ENCODE data around the gene CXorf58.

Gene CXorf58

GRCh38 chrX:23904096-23904495, 3.7 kb upstream of the CXorf58 start:
- DNase-seq (ENCODE audit: insufficient read length) (no peak), FAIRE-seq (no peak)

GRCh38 chrX:23907111-23907497, 702 bp upstream of the CXorf58 start:
- TF ChIP-seq POLR2AphosphoS5 (IDR thresholded peaks at IDR 0.05; ENCODE audit: low read depth, low read length) (no peak), POLR2A (IDR thresholded peaks at IDR 0.05; ENCODE audit: low read depth, low read length) (no peak), TAF1 (IDR thresholded peaks at IDR 0.05; ENCODE audit: borderline replicate concordance, low read depth, low read length) (no peak)
- DNase-seq (ENCODE audit: insufficient read length) (no peak), FAIRE-seq (no peak)

More at GRCh38 chrX:23904096-23904495, 3.7 kb upstream of the CXorf58 start:
- no peak for TF ChIP-seq TAF1 (IDR thresholded peaks at IDR 0.05; ENCODE audit: borderline replicate concordance, low read depth, low read length)
- no peak for TF ChIP-seq POLR2A (IDR thresholded peaks at IDR 0.05; ENCODE audit: low read depth, low read length)
- TF ChIP-seq POLR2AphosphoS5 (IDR thresholded peaks at IDR 0.05; ENCODE audit: low read depth, low read length) = no peak

GRCh38 chrX:23908219-23909004, 606 bp downstream of the CXorf58 start:
- DNase-seq (ENCODE audit: insufficient read length) (no peak), FAIRE-seq (no peak)
- TF ChIP-seq TAF1 (IDR thresholded peaks at IDR 0.05; ENCODE audit: borderline replicate concordance, low read depth, low read length) (no peak), POLR2A (IDR thresholded peaks at IDR 0.05; ENCODE audit: low read depth, low read length) (no peak), POLR2AphosphoS5 (IDR thresholded peaks at IDR 0.05; ENCODE audit: low read depth, low read length) (no peak)

- TF ChIP-seq POLR2AphosphoS5 (IDR thresholded peaks at IDR 0.05; ENCODE audit: low read depth, low read length) (no peak), TAF1 (IDR thresholded peaks at IDR 0.05; ENCODE audit: borderline replicate concordance, low read depth, low read length) (no peak), POLR2A (IDR thresholded peaks at IDR 0.05; ENCODE audit: low read depth, low read length) (no peak)
- FAIRE-seq = no peak
- no peak for DNase-seq (ENCODE audit: insufficient read length)
These were observed 3.5 kb downstream of the CXorf58 start for GRCh38 chrX:23911126-23911835.

GRCh38 chrX:23919148-23919547, 11.3 kb downstream of the CXorf58 start:
- no peak for DNase-seq (ENCODE audit: insufficient read length)
- TF ChIP-seq POLR2A (IDR thresholded peaks at IDR 0.05; ENCODE audit: low read depth, low read length) (no peak), TAF1 (IDR thresholded peaks at IDR 0.05; ENCODE audit: borderline replicate concordance, low read depth, low read length) (no peak), POLR2AphosphoS5 (IDR thresholded peaks at IDR 0.05; ENCODE audit: low read depth, low read length) (no peak)
- FAIRE-seq = no peak

- FAIRE-seq = no peak
- TF ChIP-seq POLR2A (IDR thresholded peaks at IDR 0.05; ENCODE audit: low read depth, low read length) (no peak), TAF1 (IDR thresholded peaks at IDR 0.05; ENCODE audit: borderline replicate concordance, low read depth, low read length) (no peak), POLR2AphosphoS5 (IDR thresholded peaks at IDR 0.05; ENCODE audit: low read depth, low read length) (no peak)
- DNase-seq (ENCODE audit: insufficient read length) = no peak
These were observed 12.0 kb downstream of the CXorf58 start for GRCh38 chrX:23919706-23920320.

GRCh38 chrX:23926015-23926414, 18.2 kb downstream of the CXorf58 start:
- no peak for TF ChIP-seq POLR2AphosphoS5 (IDR thresholded peaks at IDR 0.05; ENCODE audit: low read depth, low read length)
- no peak for TF ChIP-seq POLR2A (IDR thresholded peaks at IDR 0.05; ENCODE audit: low read depth, low read length)
- no peak for TF ChIP-seq TAF1 (IDR thresholded peaks at IDR 0.05; ENCODE audit: borderline replicate concordance, low read depth, low read length)
- FAIRE-seq = no peak
- no peak for DNase-seq (ENCODE audit: insufficient read length)

- no peak for FAIRE-seq
These were observed 23.2 kb downstream of the CXorf58 start for GRCh38 chrX:23930894-23931604.

GRCh38 chrX:23932046-23932445, 24.2 kb downstream of the CXorf58 start:
- no peak for FAIRE-seq
- DNase-seq (ENCODE audit: insufficient read length) = no peak
- TF ChIP-seq TAF1 (IDR thresholded peaks at IDR 0.05; ENCODE audit: borderline replicate concordance, low read depth, low read length) (no peak), POLR2AphosphoS5 (IDR thresholded peaks at IDR 0.05; ENCODE audit: low read depth, low read length) (no peak), POLR2A (IDR thresholded peaks at IDR 0.05; ENCODE audit: low read depth, low read length) (no peak)

More at GRCh38 chrX:23930894-23931604, 23.2 kb downstream of the CXorf58 start:
- TF ChIP-seq POLR2A (IDR thresholded peaks at IDR 0.05; ENCODE audit: low read depth, low read length) = no peak
- TF ChIP-seq POLR2AphosphoS5 (IDR thresholded peaks at IDR 0.05; ENCODE audit: low read depth, low read length) = no peak
- no peak for TF ChIP-seq TAF1 (IDR thresholded peaks at IDR 0.05; ENCODE audit: borderline replicate concordance, low read depth, low read length)
- DNase-seq (ENCODE audit: insufficient read length) = no peak

GRCh38 chrX:23935106-23935505, 27.3 kb downstream of the CXorf58 start:
- FAIRE-seq (no peak), DNase-seq (ENCODE audit: insufficient read length) (no peak)
- TF ChIP-seq TAF1 (IDR thresholded peaks at IDR 0.05; ENCODE audit: borderline replicate concordance, low read depth, low read length) = no peak
- no peak for TF ChIP-seq POLR2A (IDR thresholded peaks at IDR 0.05; ENCODE audit: low read depth, low read length)
- no peak for TF ChIP-seq POLR2AphosphoS5 (IDR thresholded peaks at IDR 0.05; ENCODE audit: low read depth, low read length)

GRCh38 chrX:23936180-23936579, 28.4 kb downstream of the CXorf58 start:
- FAIRE-seq (no peak), DNase-seq (ENCODE audit: insufficient read length) (no peak)
- TF ChIP-seq POLR2AphosphoS5 (IDR thresholded peaks at IDR 0.05; ENCODE audit: low read depth, low read length) = no peak
- TF ChIP-seq POLR2A (IDR thresholded peaks at IDR 0.05; ENCODE audit: low read depth, low read length) = no peak
- TF ChIP-seq TAF1 (IDR thresholded peaks at IDR 0.05; ENCODE audit: borderline replicate concordance, low read depth, low read length) = no peak

Data from GM12892 (cell line).